Uterus (tissue), 2 donors: ENCODE results near the gene GDF10.

Experiments used
- POLR2A ChIP-seq, 2 donors: fragments of 450-650 bp; IDR thresholded peaks; one replicate each; pipeline ENCODE4 v1.6.1; 2016; ENCODE audit warnings: antibody characterized with exemption in 2 of 2, mild to moderate bottlenecking in 1 of 2, moderate library complexity in 1 of 2
- TF ChIP-seq, protein P1 (sequence below), 4 experiments: fragments of 200-600 bp in 2 of 4; fragments of 450-650 bp in 2 of 4; sonication (generic) in 2 of 4; IDR thresholded peaks; one replicate each; pipeline ENCODE4 v1.5.1; 2016 to 2019; ENCODE audit warnings: antibody characterized with exemption in 4 of 4, mild to moderate bottlenecking in 2 of 4, moderate library complexity in 1 of 4

DNA sequence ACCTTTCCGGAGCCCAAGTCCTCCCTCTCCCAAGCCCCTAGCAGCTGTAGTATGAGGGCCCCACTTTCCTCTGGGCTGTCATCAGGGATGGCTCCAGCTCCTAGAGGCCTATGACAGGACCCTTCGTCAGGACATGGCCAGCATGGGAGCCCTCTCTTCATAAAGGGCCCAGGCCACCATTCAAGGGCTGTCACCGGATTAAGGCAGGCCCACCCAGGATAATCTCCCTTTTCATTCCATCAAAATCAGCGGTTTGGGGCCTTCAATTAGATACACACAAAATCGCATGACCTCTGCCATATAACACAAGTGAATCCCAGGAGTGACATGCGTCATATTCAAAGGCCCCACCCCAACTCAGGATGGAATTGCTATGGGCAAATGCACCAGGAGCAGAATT lies 12.2 kb upstream of the GDF10 start:
- no peak for TF ChIP-seq POLR2A (IDR thresholded peaks at IDR 0.05)
- TF ChIP-seq, protein P1, sequence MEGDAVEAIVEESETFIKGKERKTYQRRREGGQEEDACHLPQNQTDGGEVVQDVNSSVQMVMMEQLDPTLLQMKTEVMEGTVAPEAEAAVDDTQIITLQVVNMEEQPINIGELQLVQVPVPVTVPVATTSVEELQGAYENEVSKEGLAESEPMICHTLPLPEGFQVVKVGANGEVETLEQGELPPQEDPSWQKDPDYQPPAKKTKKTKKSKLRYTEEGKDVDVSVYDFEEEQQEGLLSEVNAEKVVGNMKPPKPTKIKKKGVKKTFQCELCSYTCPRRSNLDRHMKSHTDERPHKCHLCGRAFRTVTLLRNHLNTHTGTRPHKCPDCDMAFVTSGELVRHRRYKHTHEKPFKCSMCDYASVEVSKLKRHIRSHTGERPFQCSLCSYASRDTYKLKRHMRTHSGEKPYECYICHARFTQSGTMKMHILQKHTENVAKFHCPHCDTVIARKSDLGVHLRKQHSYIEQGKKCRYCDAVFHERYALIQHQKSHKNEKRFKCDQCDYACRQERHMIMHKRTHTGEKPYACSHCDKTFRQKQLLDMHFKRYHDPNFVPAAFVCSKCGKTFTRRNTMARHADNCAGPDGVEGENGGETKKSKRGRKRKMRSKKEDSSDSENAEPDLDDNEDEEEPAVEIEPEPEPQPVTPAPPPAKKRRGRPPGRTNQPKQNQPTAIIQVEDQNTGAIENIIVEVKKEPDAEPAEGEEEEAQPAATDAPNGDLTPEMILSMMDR (IDR thresholded peaks at IDR 0.05): no peak
